NCI-H69 (cell line): ENCODE data around the gene TSEN34.
A peak's percentile ranks its signal among the peaks of the same experiment; 100 is the strongest.
"Not testable (repeated sequence)": the region's sequence is repeated elsewhere in the genome, so short reads cannot be mapped to it uniquely, and the experiment has no call there.

Source experiments
- DNase-seq: peaks from one replicate; lab custom pipeline; 2025; lab: John Stamatoyannopoulos, UW

TSEN34 gene

DNA sequence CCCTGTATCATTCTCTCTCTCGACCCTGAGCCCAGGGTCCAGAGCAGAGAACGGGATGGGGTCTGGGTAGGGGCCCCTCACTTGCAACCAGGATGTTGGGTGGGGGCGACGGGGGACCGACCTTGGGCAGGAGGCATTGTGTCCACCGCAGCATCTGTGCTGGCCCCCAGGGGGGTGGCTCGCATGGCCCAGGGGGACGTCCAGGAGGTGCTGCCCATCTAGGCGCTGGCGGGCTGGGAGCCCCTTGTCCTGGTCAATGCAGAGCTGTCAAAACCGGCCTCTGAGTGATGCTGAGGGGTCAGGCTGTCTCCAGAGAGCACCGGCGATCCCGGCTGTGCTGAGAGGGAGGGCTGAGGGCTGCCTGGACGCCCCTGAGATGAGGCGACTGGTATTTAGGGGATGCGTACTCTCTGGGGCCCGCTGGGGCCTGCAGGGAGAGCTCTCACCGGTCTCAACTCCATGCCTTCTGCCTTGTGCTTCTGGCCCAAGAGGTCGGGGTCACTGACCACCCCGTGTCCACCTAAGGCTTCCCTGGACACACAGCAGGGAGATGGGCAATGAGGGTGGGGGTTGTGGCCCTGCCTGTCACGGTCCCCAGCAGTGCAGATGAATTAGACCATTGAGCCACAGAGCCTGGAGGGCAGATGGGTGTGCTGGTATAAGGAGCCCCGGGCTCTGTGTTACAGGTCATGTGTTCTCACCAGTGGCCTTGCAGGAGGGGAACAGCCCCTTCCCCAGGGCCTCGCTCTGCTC, 18.1 kb downstream of the TSEN34 start:
- DNase-seq, result peak; percentile 60

DNA sequence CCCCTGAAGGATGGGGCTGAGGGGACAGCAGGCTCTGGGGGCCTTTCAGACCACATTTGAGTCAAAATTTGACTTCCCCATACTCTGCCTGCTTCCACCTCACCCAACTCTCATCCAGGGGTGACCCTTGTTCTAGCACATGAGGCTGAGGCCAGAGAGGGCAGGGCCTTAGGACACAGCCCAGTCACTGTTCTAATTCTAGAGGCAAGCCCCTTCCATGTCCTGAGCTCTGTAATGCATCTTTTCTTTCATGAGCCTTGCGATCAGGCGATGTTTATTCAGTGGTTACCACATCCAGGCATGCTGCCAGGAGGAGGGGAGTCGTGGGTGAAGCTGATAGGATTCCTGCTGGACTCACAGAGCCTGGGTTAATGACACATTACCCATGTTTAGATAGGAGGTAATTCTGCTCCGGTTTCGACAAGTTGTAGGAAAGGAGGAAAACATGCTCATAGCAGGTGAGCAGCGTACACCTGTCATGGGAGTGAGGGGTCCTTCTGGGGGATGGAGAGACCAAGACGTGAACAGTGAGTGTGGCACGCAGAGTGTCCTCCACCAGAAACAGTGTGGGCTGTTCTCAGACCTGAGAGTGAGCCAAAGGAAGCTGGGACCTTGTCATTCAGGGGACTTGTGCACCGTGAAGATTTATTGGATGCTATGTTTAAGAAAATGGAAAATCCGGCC, 18.8 kb downstream of the TSEN34 start:
- peak; percentile 96 for DNase-seq

DNA sequence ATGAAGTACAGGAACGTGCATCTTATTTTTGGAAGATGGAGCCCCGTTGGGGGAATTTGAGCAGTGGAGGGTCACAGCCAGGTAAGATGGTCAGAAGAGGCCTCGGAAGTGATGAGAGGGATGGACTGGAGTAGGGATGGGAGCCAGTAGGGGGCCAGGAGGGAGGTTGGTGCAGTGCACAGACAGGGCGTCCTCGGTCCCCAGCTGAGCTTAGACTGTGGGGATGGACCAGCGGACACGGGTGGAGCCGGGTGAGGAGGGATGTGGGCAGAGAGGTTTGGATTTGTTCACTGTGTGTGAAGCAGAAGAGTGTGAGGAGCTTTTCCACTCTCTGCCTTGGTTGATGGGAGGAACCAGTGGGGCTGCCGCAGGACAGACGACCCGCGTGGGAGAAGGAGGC, 20.1 kb downstream of the TSEN34 start:
- no peak for DNase-seq

DNA sequence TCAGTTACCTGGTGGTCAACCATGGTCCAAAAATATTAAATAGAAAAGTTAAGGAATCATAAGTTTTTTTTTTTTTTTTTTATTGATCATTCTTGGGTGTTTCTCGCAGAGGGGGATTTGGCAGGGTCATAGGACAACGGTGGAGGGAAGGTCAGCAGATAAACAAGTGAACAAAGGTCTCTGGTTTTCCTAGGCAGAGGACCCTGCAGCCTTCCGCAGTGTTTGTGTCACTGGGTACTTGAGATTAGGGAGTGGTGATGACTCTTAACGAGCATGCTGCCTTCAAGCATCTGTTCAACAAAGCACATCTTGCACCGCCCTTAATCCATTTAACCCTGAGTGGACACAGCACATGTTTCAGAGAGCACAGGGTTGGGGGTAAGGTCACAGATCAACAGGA, 23.1 kb downstream of the TSEN34 start:
- not testable (repeated sequence) for DNase-seq

DNA sequence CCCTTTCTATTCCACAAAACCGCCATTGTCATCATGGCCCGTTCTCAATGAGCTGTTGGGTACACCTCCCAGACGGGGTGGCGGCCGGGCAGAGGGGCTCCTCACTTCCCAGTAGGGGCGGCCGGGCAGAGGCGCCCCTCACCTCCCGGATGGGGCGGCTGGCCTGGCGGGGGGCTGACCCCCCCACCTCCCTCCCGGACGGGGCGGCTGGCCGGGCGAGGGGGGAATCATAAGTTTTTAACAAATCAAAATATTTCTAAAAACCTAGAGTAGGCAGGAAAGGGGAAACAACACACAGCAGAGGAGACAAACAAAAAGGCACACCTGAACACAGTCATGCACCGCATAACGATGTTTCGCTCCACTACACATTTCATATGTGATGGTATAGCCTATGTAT, 23.6 kb downstream of the TSEN34 start:
- not testable (repeated sequence) for DNase-seq

DNA sequence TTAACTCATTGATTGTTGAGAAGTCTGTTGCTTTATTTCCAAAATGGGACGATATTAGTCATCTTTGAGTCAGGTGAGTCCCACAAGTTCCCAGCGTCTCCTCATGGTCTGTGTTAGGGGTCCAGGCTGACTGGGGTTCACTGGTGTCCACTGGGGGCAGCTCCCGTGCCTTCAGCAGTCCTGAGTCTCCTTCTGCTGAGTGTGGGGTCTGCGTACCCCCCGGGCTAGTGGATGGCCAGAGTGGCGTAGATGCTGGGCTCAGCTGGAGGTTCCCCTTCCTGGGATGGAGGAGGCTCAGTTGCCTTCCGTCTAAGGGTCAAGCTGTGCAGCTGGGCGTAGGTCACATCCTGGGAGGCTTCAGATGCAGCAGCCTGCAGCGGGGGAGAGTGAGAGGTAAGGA, 25.8 kb downstream of the TSEN34 start:
- no peak for DNase-seq

DNA sequence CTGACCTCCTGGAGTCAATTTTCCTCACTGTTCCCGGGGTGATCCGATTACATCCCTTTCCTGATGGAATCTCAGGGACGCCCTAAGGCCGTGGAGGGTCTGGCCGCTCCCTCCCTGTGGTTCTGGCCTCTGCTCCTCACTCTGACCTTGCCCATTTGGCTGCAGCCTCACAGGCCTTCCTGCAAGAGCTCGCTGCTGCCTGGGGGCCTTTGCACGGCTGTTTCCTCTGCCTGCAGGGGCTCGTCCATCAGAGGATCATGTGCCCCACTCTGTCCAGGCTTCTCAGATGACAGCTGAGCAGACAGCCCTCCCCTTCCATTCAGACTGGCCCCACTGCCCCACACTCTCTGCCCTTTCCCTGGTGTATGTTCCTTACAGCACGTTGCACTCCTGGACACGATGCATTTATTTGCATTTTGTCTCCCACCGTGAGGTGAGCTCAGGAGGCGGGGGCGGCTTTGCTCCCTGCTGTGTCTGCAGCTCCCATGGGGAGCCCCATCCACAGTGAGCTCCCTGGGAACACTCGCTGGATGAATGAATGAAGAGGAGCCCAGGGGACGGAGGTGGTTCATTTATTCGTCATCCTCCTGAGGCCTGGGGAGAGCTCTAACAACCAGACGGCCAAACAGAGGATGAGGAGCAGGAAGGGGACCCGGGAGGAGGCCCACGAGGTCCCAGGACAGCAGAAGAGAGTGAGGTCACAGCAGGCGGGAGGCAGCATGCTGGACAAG, 26.6 kb downstream of the TSEN34 start:
- DNase-seq, result not testable (repeated sequence)

DNA sequence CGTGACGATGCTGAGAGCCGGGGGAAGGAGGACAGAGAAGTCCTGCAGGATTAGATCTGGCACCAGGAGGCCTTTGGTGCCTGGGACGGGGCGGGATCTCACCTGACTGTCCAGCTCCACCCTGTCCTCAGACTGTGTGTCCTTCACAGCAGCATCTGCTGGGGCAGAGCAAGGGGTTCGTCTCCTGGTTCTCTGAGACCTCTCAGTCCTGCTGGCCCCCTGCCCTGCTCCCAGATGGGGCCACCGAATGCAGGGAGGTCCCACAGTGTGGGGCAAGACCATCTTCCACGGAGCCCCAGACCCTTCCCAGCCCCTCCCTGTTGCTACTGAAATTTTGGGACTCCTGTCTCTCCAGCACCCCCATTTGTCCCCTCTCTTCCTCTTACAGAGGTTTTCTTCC, 27.2 kb downstream of the TSEN34 start:
- no peak for DNase-seq

DNA sequence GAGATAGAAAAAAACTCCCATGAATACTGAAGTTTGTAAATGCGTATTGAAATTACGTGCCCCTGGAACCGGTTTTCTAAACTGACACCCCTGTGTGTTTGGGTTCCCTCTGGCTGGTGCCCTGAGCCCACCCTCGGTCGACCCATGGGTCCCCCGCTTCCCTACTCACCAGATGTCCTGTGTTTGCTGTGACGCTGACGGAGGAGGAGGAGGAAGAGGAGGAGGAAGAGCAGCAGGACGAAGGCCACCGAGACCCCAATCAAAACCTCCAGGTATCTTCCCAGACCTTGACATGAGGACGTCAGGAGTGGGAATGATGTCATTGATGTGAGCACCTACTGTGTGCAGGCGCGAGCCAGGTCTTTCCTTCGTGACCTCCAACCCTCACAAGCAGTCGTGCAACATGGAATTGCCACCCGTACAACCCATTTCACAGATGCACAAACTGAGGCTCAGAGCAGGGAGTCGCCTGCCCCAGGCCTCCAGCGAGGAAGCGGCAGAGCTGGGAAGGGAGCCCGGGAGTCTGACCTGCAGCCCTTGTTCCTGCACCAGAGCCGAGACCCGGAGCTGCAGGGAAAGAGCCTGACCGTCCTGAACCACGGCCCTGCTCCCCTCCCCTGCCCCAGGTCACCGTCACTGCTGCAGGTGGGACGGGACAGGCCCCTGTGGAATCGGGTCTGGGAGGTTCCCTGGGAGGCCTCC, 28.0 kb downstream of the TSEN34 start:
- DNase-seq, result no peak

DNA sequence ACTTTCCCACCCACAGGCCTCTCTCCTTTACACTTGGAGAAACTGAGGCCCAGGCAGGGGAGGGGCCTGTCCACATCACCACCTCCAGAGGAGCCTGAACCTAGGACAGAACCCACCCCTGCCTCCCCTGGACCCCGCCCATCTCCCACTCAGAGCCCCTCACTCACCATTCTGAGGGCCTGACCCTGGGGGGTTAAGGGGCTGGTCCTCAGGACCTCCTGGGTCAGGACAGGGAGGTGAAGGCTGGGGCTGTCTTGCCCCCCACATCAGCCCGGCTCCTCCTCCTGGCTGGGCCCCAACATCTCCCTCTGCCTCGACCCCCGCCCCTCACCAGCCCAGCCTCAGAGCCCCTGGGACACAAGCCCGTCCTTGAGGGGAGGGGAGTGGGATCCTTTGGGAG, 28.6 kb downstream of the TSEN34 start:
- DNase-seq, result not testable (repeated sequence)

DNA sequence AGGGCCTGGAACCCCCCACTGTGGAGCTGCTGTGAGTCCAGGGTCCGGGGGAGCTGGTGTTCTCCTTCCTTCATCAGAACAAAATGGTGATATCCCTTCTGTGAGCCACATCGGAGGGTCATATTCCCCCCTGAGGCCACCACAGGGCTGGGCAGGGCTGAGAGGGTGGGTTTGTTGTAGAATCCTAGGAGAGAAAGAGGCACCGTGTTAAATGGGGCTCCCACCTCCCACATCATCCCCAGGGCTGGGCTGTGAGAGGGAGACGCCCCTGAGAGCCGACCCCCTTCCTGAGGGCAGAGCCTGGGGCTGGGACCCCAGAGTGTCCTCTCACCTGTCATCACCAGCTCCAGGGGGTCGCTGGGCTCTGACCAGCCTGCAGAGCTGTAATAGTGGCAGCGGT, 30.8 kb downstream of the TSEN34 start:
- not testable (repeated sequence) for DNase-seq

DNA sequence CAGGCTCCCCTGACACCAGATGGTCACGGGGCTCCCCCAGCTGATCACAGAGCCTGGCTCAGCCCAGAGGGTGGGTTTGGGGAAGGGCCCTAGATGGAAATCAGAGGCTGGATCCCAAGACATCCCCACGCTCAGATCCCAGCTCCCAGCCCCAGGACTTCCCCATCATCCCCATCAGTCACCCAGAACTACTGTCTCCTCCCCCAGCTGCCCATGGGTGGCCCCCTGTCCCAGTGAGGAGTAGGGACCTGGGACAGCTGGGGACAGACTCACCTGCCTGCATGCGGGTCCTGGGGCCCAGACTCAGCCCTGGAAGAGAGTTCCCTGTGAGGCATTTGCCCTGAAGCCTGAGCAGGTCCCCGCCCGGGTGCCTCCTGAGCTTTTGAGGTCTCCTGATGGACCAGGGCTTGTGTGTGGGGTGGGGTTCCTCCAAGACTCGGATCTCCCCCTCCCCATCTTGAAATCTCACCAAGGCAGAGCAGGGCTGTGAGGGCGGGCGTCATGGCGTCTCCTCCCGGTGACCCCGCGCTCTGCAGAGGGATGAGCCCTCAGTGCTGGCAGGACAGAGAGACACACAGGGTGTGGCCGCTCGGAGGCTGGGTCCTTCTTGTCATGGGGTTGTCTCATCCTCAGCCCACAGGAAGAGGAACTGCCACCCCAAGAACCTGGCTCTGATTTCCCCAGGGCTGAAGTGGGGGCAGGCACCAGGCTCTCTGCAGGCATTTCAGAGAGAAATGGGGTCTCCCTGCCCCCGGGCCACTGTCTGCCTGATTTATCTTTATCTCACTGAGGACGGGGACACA, 31.6 kb downstream of the TSEN34 start, which contains the start of gene LILRB3:
Gene LILRB3 (minus strand): TSS at position 534 of the 803 bp plus-strand sequence. CDS start 31 bp downstream, at position 503.
- peak; percentile 14 for DNase-seq

DNA sequence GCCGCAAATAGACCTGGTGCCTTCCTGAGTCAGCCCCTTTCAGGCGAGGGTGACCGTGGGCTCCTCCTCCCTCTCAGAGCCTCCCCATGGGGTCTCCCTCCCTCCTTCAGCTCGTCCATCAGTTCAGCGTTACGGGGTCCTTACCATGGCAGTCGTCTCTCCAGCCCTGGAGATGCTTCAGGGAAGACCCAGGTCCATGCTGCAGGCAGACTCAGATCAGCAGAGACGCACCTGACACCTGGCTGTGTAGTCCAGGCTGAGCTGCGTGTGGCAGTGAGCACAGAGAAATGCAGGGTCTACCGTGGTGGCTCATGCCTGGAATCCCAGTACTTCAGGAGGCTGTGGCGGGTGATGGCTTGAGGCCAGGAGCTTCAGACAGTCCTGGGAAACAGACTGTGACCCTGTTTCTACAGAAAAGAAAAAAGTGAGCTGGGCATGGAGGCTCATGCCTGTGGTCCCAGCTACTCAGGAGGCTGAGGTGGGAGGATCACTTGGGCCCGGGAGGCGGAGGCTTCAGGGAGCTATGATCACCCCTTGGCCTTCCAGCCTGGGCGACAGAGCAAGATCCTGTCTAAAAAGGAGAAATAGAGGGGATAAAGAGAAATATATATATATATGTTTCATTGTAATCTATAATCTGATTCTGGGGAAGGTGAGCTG, 32.3 kb downstream of the TSEN34 start:
- not testable (repeated sequence) for DNase-seq

DNA sequence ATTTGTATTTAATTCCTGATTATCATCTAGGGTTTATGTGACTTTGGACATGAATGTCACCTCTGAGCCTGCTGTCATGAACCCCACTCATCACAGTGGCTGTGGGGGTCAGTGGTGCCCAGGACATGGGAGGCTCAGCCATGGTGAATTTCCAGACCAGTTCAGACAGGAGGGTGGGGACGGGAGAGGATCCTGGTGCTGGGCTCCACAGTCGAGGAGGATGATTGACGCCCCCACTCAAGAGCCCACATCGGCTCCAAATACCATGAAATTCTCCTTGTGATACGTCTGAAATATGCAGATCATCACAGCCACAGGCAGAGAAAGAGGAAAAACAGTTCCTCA, 32.8 kb downstream of the TSEN34 start:
- not testable (repeated sequence) for DNase-seq

DNA sequence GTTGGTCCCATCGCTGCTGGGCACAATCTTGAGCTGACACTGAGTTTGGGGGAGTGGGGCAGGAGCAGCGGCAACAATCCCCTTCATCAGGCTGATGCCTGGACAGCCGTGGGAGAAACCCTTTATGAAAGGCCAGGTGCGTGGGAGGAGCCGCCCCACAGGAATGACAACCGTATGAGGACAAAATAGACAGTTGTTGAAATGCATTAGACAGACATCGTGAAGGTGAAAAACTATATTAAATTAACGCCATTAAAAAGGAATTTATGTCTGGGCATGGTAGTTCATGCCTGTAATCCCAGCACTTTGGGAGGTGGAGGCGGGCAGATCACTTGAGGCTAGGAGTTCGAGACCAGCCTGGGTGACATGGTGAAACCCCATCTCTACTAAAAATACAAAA, 33.5 kb downstream of the TSEN34 start:
- not testable (repeated sequence) for DNase-seq

DNA sequence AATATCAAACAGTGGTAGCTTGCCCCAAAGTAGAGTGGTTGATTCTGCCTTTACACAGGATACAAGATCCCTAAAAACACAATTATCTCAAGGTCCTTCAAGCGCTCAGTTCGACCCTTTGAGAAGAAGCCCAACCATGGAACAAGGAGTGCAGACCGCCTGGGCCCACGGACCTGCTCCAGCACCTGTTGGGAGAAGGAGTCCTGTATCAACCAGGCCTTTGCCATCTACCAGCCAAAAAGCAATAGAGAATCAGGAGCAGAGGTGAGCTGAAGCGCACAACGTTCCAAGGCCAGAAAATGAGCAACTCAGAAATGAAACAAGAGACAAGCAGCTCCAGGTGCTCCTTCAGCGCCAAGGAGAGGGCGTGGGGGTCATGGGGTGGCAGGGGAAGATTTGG, 38.0 kb downstream of the TSEN34 start:
- DNase-seq, result no peak

DNA sequence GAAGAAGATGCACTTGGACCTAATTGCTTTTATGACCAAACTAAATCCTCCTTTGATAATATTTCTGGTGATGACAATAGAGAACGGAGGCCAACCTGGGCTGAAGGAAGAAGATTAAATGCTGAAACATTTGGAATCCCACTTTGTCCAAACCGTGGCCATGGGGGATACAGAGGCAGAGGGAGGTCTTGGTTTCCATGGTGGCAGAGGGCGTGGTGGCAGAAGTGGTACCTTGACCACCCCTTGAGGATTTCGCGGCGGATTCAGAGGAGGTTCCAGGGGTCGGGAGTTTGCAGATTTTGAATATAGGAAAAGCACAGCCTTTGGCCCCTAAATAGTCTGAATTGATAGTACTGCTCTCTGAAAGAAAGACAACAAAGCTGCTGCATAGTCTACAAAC, 38.9 kb downstream of the TSEN34 start:
- DNase-seq, result no peak

DNA sequence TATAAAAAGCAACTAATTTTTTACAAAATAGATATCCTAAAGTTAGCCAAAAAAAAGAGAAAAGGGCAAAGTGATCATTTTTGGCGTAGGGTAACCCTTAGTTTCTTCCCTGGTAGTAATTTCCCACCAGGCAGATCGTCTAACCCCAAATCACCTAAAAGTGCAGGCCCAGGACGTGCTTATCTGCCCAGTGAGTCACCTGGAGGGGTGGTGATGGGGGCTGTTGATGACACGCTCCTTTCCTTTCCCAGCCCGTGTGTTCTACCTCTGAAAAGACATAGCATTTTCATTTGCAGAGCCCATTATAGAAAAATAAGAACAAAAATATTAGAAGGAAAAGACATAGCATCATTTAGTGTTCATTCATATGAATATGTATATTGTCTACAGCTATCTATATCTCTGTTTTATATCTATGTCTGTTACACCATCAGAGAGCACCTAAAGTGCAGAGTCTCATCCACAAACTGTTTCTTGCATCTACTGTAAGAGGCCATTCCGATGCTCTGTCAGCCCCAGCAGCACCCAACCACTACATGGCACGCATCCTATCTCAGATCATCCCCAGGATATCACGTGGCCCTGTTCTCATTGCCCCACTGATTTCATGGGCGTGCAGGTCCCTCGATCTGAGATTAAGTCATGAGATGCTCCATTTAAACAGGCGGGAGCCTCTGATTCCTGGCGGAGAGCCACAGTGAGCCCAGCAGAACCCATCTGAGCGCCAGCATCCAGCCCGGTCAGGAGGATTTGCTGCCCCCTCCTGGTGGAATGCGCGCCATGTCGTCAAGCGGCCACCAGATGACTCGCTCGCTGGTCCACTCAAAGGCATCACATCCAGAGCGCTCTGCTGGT, 40.2 kb downstream of the TSEN34 start:
- DNase-seq, result peak; percentile 79

DNA sequence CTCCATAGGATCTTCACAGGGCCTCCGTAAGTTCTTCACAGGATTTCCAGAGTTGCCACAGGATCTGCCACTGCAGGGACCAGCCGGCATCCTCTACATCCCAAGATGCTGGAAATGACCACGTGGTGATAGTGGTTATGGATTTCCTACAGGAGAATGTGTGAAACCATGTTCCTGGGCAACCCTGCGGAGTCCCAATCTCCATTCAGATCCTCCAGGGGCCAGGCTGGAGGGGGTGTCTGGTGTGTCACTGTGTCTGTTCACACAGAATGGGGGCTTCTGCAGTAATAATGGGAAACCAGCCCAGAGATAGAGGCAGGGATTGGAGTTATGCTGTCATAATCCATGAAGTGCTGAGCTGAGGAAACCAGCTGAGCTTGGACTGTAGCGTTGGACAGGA, 42.8 kb downstream of the TSEN34 start:
- DNase-seq, result no peak
